Ovary (tissue), 9 donors: ENCODE results near the gene DYNLT3. TPM values are rescaled to one million over a fixed set of nuclear protein-coding genes. Genes with fewer than 3 reads are reported as not detected.

Experiments used
- DNase-seq, 5 donors: peaks; one replicate each; pipeline ENCODE4 v3.0.0-alpha.2; 2019 to 2020
- H3K27ac ChIP-seq, 2 donors: fragments of 200-600 bp; one replicate each; pipeline versions ENCODE4 v1.5.1 to v1.8.0; 2019 to 2022
- H3K27me3 ChIP-seq: fragments of 200-600 bp; one replicate; pipeline ENCODE4 v1.8.0; 2022
- H3K36me3 ChIP-seq: fragments of 200-600 bp; sonication (generic); one replicate; pipeline ENCODE4 v1.5.1; 2019
- H3K4me1 ChIP-seq: one replicate; pipeline ENCODE4 v1.8.1; 2013; ENCODE audit warnings: mild to moderate bottlenecking, moderate library complexity; ENCODE audit not compliant: insufficient read depth
- H3K4me3 ChIP-seq: fragments of 200-600 bp; sonication (generic); one replicate; pipeline ENCODE4 v1.5.1; 2017
- H3K9me3 ChIP-seq, 2 donors: fragments of 200-600 bp in 1 of 2; sonication (generic) in 1 of 2; one replicate each; pipeline versions ENCODE4 v1.5.1 to v1.8.1; 2013 to 2019; ENCODE audit warnings: mild to moderate bottlenecking in 1 of 2, moderate library complexity in 1 of 2
- CTCF ChIP-seq, 3 donors: fragments of 450-650 bp in 2 of 3; fragments of 200-600 bp in 1 of 3; IDR thresholded peaks; one replicate each; pipeline versions ENCODE4 v1.5.1 to v1.8.0; 2016 to 2022; ENCODE audit warnings: antibody characterized with exemption in 3 of 3, mild to moderate bottlenecking in 1 of 3
- EP300 ChIP-seq: sonication (generic); formaldehyde crosslinking; IDR thresholded peaks from one replicate; pipeline ENCODE4 v1.6.1; 2017; ENCODE audit warnings: antibody characterized with exemption
- POLR2A ChIP-seq: fragments of 450-650 bp; IDR thresholded peaks from one replicate; pipeline ENCODE4 v1.6.1; 2017; ENCODE audit warnings: antibody characterized with exemption, mild to moderate bottlenecking, moderate library complexity
- WGBS, 3 donors: extraction: QIAGEN DNeasy Blood & Tissue Kit in 1 of 3; methylation state at CpG; one replicate each; pipeline versions ENCODE4 v1.1.5 to v1.1.7; 2013 to 2017; 5-methylcytosine and 5-hydroxymethylcytosine counted together
- intact Hi-C, 4 donors: fragments of 100-400 bp; cut with DNase I; formaldehyde crosslinking; loops; one replicate each; pipeline versions ENCODE4 v1.11.0 to v1.15.1; 2022 to 2023
- polyA plus RNA-seq, 2 donors: library from polyadenylated mRNA; stranded (reverse); fragments of 200-250 nt in 1 of 2; fragments of 350-450 nt in 1 of 2; fragmentation: Illumina TruSeq in 1 of 2; extraction: RNeasy Lipid Tissue Mini Kit (QIAGEN cat#74804) in 1 of 2; gene quantifications; one replicate each; pipeline ENCODE4 v1.2.3, GENCODE V29; 2013 to 2014
- total RNA-seq, 7 donors: library from RNA; depleted of rRNA in 2 of 7; stranded (reverse); fragments of >200 nt in 2 of 7; fragmentation: NEBNext Ultra II Directional in 3 of 7; extraction: Animal tissue kit (Norgen Biotek cat#: 25700) in 3 of 7; gene quantifications; one replicate each; pipeline versions ENCODE4 v1.1.0 to v1.2.4, GENCODE V29; 2016 to 2023
- donor health status: DM: no; HTN: no; CAD: no; lungs with moderate emphysema.
- donor health status: DM: no; HTN: no; CAD: no.
- donor health status: Bipolar disorder and iron deficiency.
- donor health status: DM: yes; HTN: yes; CAD: no.
- donor health status: DM: no; HTN: no; CAD: no.
- donor health status: DM: yes; HTN: yes; CAD: no.

Gene DYNLT3
- total and polyA plus RNA-seq, 9 donors, result 20.0 to 33.3 (median 28.0) TPM

- DNase-seq, result no peak
- H3K4me1 ChIP-seq, result no peaks in the 10 kb centered on the region
- intact Hi-C loops, result no loop called here
- WGBS, 3 donors, result 45 to 50% (median 49%) methylated on average over 3 of the region's 3 CpGs
- no peaks in the 10 kb centered on the region for H3K36me3 ChIP-seq
- no peak overlapping the region for H3K27ac ChIP-seq
- H3K9me3 ChIP-seq, result no peaks in the 10 kb centered on the region
- TF ChIP-seq EP300 (no peak), POLR2A (no peak), CTCF (IDR thresholded peaks at IDR 0.05) (no peak)
- H3K27me3 ChIP-seq, result no peaks in the 10 kb centered on the region
- no peak overlapping the region for H3K4me3 ChIP-seq
These were observed 47.4 kb upstream of the DYNLT3 start for GRCh38 chrX:37894725-37895124.

GRCh38 chrX:37888010-37888409, 40.6 kb upstream of the DYNLT3 start:
- Histone ChIP-seq H3K9me3 (no peaks in the 10 kb centered on the region), H3K4me3 (no peak overlapping the region), H3K4me1 (no peaks in the 10 kb centered on the region), H3K27ac (no peak overlapping the region), H3K36me3 (no peaks in the 10 kb centered on the region), H3K27me3 (no peaks in the 10 kb centered on the region)
- TF ChIP-seq POLR2A (no peak), CTCF (IDR thresholded peaks at IDR 0.05) (no peak)
- 71 to 76% (median 75%) methylated on average over 5 of the region's 5 CpGs for WGBS, 3 donors
- no peak for DNase-seq
- intact Hi-C loops, result no loop called here

GRCh38 chrX:37887347-37887746, 40.0 kb upstream of the DYNLT3 start:
- Histone ChIP-seq H3K4me3 (no peak overlapping the region), H3K9me3 (no peaks in the 10 kb centered on the region), H3K27ac (no peak overlapping the region), H3K4me1 (no peaks in the 10 kb centered on the region), H3K27me3 (no peaks in the 10 kb centered on the region), H3K36me3 (no peaks in the 10 kb centered on the region)
- 46 to 63% (median 54%) methylated on average over 1 of the region's 1 CpG for WGBS, 3 donors
- TF ChIP-seq EP300, result no peak
- TF ChIP-seq POLR2A, result no peak
- TF ChIP-seq CTCF (IDR thresholded peaks at IDR 0.05), result no peak
- no peak for DNase-seq
- intact Hi-C loops, result no loop called here

DNA sequence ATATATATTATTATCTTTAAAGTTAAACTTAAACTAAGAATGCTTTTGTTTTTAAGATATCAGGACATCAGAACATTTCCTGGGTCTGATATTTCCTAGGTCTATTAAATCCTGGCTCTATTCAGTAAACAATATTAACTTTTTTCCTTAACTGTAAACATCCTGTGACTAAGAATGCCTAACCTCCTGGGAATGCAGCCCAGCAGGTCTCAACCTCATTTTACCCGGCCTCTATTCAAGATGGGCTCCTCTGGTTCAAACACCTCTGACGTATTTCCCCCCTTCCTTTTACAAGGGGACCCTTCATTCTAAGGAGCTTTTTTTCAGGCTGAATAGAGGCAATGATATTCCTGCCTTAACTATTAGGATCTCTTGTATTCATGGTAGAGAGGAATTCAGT, 35.8 kb upstream of the DYNLT3 start:
- intact Hi-C loops, result no loop called here
- H3K4me1 ChIP-seq, result no peaks in the 10 kb centered on the region

More for the DNA sequence above, 35.8 kb upstream of the DYNLT3 start:
- DNase-seq, result no peak
- WGBS, 3 donors, result 57 to 76% (median 66%) methylated on average over 2 of the region's 2 CpGs
- Histone ChIP-seq H3K9me3 (no peaks in the 10 kb centered on the region), H3K27me3 (no peaks in the 10 kb centered on the region), H3K4me3 (no peak overlapping the region), H3K36me3 (no peaks in the 10 kb centered on the region), H3K27ac (no peak overlapping the region)
- TF ChIP-seq CTCF (IDR thresholded peaks at IDR 0.05), result no peak
- TF ChIP-seq EP300, result no peak
